Measurements from ENCODE around the gene CAMK2A.

- TF ChIP-seq CTCF (IDR thresholded peaks at IDR 0.05): no peak
- TF ChIP-seq POLR2A (IDR thresholded peaks at IDR 0.05): no peak
Observed at GRCh38 chr5:150261231-150261630, 28.3 kb downstream of the CAMK2A start.

All from upper lobe of left lung (tissue), 4 donors.